OCI-LY7 (cell line): Measurements from ENCODE around the gene XPO1. TPM values are rescaled to one million over a fixed set of nuclear protein-coding genes. Genes with fewer than 3 reads are reported as not detected.
A peak's percentile ranks its signal among the peaks of the same experiment; 100 is the strongest.

Experiments
- BruUV-seq: library from RNA; stranded (reverse); fragments of 400-500 nt; replicated peaks from 2 replicates; lab custom pipeline; 2021; lab: Mats Ljungman, UMichigan
- CTCF ChIA-PET: fragments of 300-600 bp; sonication (Branson Sonifier 250); formaldehyde crosslinking; loops from one replicate; lab custom pipeline; 2022; ENCODE audit warnings: antibody characterized with exemption; ENCODE audit not compliant: unreplicated experiment; lab: Charles Lee
- POLR2A ChIA-PET: fragments of 300-600 bp; sonication (Branson Sonifier 250); formaldehyde crosslinking; loops from one replicate; lab custom pipeline; 2022; ENCODE audit warnings: antibody characterized with exemption; lab: Charles Lee
- DNase-seq: peaks from one replicate; pipeline ENCODE4 v3.0.0-alpha.2; 2015; ENCODE audit warnings: low spot score
- H2AFZ ChIP-seq: fragments of 200-600 bp; sonication (generic), shearing (Covaris generic); 2 replicates; pipeline ENCODE4 v1.6.1; 2014; ENCODE audit warnings: mild to moderate bottlenecking, antibody characterized with exemption, low read length, moderate library complexity
- H3K27ac ChIP-seq: fragments of 200-600 bp; sonication (generic); 2 replicates; pipeline ENCODE4 v1.5.1; 2014; ENCODE audit warnings: mixed run types, low read depth, mild to moderate bottlenecking, moderate library complexity, low read length, inconsistent platforms; ENCODE audit not compliant: poor library complexity, severe bottlenecking
- H3K36me3 ChIP-seq: fragments of 200-600 bp; sonication (generic); 2 replicates; pipeline ENCODE4 v1.6.1; 2014; ENCODE audit warnings: mild to moderate bottlenecking, antibody characterized with exemption, low read length, moderate library complexity, mixed read lengths; ENCODE audit not compliant: insufficient read depth
- H3K4me1 ChIP-seq: fragments of 200-600 bp; sonication (generic); 2 replicates; pipeline ENCODE4 v1.5.1; 2014; ENCODE audit warnings: mild to moderate bottlenecking, low read length; ENCODE audit not compliant: insufficient read depth, poor library complexity, severe bottlenecking
- H3K4me2 ChIP-seq: fragments of 200-600 bp; sonication (generic); 2 replicates; pipeline ENCODE4 v1.6.1; 2014; ENCODE audit warnings: mild to moderate bottlenecking, low read length
- H3K4me3 ChIP-seq: fragments of 200-600 bp; sonication (generic); 2 replicates; pipeline ENCODE4 v1.5.1; 2014; ENCODE audit warnings: mild to moderate bottlenecking, low read depth, low read length; ENCODE audit not compliant: poor library complexity, severe bottlenecking
- H3K79me2 ChIP-seq: fragments of 200-600 bp; sonication (generic); 2 replicates; pipeline ENCODE4 v1.6.1; 2016; ENCODE audit warnings: low read depth, mild to moderate bottlenecking, low read length, moderate library complexity, mixed read lengths; ENCODE audit not compliant: insufficient read depth
- H3K9me2 ChIP-seq: fragments of 200-600 bp; sonication (generic); 2 replicates; pipeline ENCODE4 v1.6.1; 2016; ENCODE audit warnings: mild to moderate bottlenecking, low read length, mixed read lengths; ENCODE audit not compliant: insufficient read depth
- H3K9me3 ChIP-seq: fragments of 200-600 bp; sonication (generic); 2 replicates; pipeline ENCODE4 v1.6.1; 2014; ENCODE audit warnings: mild to moderate bottlenecking, mixed run types, low read length, mixed read lengths
- H4K20me1 ChIP-seq: fragments of 200-600 bp; sonication (generic); 2 replicates; pipeline ENCODE4 v1.6.1; 2014; ENCODE audit warnings: mild to moderate bottlenecking, antibody characterized with exemption, low read length, moderate library complexity, mixed read lengths; ENCODE audit not compliant: insufficient read depth
- EZH2phosphoT487 ChIP-seq: fragments of 200-600 bp; sonication (generic); IDR thresholded peaks from 2 replicates; pipeline ENCODE4 v1.6.1; 2018; ENCODE audit warnings: low read depth, borderline replicate concordance, mild to moderate bottlenecking, mixed run types, antibody characterized with exemption, low read length, moderate library complexity, mixed read lengths
- intact Hi-C: fragments of 100-400 bp; cut with micrococcal nuclease; formaldehyde crosslinking; loops from one replicate; pipeline ENCODE4 v1.10.0; 2022; ENCODE audit not compliant: unreplicated experiment
- total RNA-seq, 2 experiments: library from RNA; depleted of rRNA in 1 of 2; stranded (reverse); fragments of >200 nt in 1 of 2; shearing (Covaris generic) in 1 of 2; gene quantifications; 2 replicates each; pipeline ENCODE4 v1.2.3, GENCODE V29; 2014 to 2022
- TF ChIP-seq, protein P1 (sequence below): fragments of 200-600 bp; sonication (generic); conservative IDR thresholded peaks from 2 replicates; pipeline ENCODE4 v1.5.1; 2014; ENCODE audit warnings: mild to moderate bottlenecking, antibody characterized with exemption, low read length, moderate library complexity, mixed read lengths

The XPO1 gene
- total RNA-seq, 2 experiments from 2014 or later: 177 to 287 TPM

DNA sequence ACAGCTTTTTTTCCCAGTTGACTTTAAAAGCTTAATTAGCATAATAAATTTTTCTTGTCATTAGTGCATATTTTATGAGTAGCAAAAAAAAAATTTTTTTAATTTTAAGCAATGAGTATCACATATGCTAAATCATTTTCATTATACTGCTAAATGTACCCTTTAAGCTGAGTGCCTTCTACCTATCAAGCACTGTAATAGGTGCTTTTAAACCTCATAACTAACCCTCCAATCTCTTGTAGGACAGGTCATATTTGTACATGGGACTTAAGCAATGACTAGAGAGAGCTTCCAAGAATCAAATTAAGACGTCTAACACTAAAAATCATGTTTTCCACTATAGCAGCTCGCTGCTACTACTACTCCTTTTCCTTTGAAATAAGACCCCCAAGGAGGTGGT is 7.4 kb downstream of the XPO1 start:
- Histone ChIP-seq H3K4me3 (no peak overlapping the region), H2AFZ (no peak overlapping the region), H3K79me2 (peaks cover 100% of the 10 kb centered on the region), H3K9me3 (no peaks in the 10 kb centered on the region), H3K4me2 (peak overlapping the region; percentile 18; the same call in 1 of the 2 replicates), H3K36me3 (peaks cover 96% of the 10 kb centered on the region), H3K4me1 (peaks cover 65% of the 10 kb centered on the region), H3K9me2 (no peaks in the 10 kb centered on the region), H3K27ac (no peak overlapping the region), H4K20me1 (peaks cover 75% of the 10 kb centered on the region)
- intact Hi-C loops: no loop called here
- TF ChIP-seq, protein P1, sequence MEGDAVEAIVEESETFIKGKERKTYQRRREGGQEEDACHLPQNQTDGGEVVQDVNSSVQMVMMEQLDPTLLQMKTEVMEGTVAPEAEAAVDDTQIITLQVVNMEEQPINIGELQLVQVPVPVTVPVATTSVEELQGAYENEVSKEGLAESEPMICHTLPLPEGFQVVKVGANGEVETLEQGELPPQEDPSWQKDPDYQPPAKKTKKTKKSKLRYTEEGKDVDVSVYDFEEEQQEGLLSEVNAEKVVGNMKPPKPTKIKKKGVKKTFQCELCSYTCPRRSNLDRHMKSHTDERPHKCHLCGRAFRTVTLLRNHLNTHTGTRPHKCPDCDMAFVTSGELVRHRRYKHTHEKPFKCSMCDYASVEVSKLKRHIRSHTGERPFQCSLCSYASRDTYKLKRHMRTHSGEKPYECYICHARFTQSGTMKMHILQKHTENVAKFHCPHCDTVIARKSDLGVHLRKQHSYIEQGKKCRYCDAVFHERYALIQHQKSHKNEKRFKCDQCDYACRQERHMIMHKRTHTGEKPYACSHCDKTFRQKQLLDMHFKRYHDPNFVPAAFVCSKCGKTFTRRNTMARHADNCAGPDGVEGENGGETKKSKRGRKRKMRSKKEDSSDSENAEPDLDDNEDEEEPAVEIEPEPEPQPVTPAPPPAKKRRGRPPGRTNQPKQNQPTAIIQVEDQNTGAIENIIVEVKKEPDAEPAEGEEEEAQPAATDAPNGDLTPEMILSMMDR: no peak
- TF ChIP-seq EZH2phosphoT487: no peak
- POLR2A ChIA-PET: interaction anchor here (0.6 to 1.3 kb wide), 5 partner anchors 8 to 110 kb away, joined by 3 to 7 read pairs (median 4); no protein-coding TSS in a partner anchor
- DNase-seq: no peak
- CTCF ChIA-PET: interaction anchor here (1.1 kb wide), 1 partner anchor 9 kb away, joined by 4 read pairs; no protein-coding TSS in a partner anchor
- no TSS peak for BruUV-seq

DNA sequence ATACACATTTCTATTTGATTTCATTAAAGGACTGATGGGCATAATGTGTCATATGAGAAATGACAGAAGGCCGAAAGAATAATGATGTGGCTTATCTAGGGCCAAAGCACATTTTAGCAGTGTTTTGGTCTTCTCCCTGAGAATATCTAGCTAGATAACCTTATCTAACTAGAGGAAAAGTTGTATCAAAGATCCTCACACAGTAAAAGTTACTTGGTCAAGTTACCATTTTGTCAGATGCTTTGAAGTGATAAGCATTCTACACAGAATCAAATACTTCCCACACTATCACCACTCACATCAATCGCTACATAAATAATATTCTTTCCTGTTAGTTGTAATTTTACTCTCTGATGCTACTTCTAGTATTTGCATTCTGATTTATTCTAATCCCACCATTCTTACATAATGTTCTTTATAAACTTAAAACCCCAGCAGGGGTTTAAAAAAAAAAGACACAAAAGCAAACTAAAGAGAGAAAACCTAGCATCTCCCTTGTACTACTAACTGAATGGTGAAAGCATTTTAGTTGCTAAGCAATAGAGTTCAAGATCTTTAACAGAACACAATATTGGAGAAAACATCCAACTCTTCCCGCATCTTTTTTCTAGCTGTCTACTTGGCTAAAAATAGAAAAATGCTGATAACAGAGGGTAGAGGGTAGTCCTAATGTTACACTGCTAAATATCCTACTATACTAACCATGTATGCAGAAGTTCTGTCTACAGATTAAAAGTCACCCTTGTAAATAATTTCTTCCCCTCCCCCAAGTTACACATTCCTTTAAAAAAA is 8.0 kb downstream of the XPO1 start:
- H4K20me1 ChIP-seq: peaks cover 75% of the 10 kb centered on the region
- POLR2A ChIA-PET: interaction anchor here (0.8 to 1.3 kb wide), 3 partner anchors 17 to 110 kb away, joined by 3 to 7 read pairs (median 4); no protein-coding TSS in a partner anchor
- peaks cover 70% of the 10 kb centered on the region for H3K4me1 ChIP-seq
- no peak overlapping the region for H2AFZ ChIP-seq
- TSS peak; percentile 7 for BruUV-seq
- no peaks in the 10 kb centered on the region for H3K9me3 ChIP-seq
- peaks cover 100% of the 10 kb centered on the region for H3K79me2 ChIP-seq
- peak overlapping the region; percentile 18; the same call in 1 of the 2 replicates for H3K4me2 ChIP-seq
- peaks cover 96% of the 10 kb centered on the region for H3K36me3 ChIP-seq
- intact Hi-C loops: no loop called here
- DNase-seq: no peak
- H3K9me2 ChIP-seq: no peaks in the 10 kb centered on the region
- H3K4me3 ChIP-seq: no peak overlapping the region
- no peak overlapping the region for H3K27ac ChIP-seq
- CTCF ChIA-PET: interaction anchor here (1.1 kb wide), 1 partner anchor 9 kb away, joined by 4 read pairs; no protein-coding TSS in a partner anchor
- no peak for TF ChIP-seq EZH2phosphoT487
- TF ChIP-seq, protein P1: no peak

DNA sequence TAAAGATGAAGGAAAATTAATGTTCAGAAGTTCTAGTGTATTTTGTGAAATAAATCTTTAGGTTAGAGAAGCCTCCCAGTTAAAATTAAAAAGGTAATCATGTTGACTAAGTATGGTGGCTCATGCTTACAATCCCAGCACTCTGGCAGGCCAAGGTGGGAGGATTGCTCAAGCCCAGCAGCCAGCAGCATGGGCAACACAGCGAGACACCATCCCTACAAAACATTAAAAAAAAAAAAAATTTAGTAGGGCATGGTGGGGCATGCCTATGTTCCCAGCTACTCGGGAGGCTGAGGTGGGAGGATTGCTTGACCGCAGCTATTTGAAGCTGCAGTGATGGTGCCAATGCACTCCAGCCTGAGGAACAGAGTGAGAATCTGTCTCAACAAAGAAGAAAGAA is 17.9 kb downstream of the XPO1 start:
- intact Hi-C loops: no loop called here
- ChIA-PET CTCF (no interaction called here), POLR2A (interaction anchor here (0.6 kb wide), 1 partner anchor 21 kb away, joined by 6 read pairs; no protein-coding TSS in a partner anchor)
- no peak overlapping the region for H3K27ac ChIP-seq
- H3K4me2 ChIP-seq: no peak overlapping the region
- H3K9me3 ChIP-seq: no peaks in the 10 kb centered on the region
- H3K4me3 ChIP-seq: no peak overlapping the region
- H3K4me1 ChIP-seq: peaks cover 11% of the 10 kb centered on the region
- H3K79me2 ChIP-seq: peaks cover 100% of the 10 kb centered on the region
- no peaks in the 10 kb centered on the region for H3K9me2 ChIP-seq
- no peak for DNase-seq
- TF ChIP-seq, protein P1: no peak
- TF ChIP-seq EZH2phosphoT487: no peak
- no TSS peak for BruUV-seq
- H2AFZ ChIP-seq: no peak overlapping the region
- H4K20me1 ChIP-seq: peaks cover 55% of the 10 kb centered on the region
- peaks cover 100% of the 10 kb centered on the region for H3K36me3 ChIP-seq
